Measurements from ENCODE around the gene SIGLEC8.

DNA sequence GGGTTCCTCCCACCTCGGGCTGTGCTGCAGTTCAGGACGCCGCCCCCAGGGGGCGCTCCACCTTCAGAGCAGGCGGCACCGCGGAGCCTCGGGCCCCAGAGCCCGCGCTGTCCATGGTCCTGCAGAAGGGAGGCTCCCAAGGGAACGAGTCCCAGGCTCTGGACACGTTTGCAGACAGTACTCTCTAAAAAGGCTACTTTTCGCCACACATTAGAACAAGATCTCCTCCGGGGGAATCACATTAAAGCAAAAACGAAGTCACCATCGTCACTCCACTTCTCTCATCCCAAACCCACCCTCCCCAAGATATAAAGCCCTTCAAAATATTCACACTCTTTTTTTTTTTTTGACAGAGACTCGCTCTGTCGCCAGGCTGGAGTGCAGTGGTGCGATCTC, 36.2 kb downstream of the SIGLEC8 start:
- TF ChIP-seq CREM (IDR thresholded peaks at IDR 0.05; ENCODE audit: low read depth) (no peak), POLR2A (IDR thresholded peaks at IDR 0.05; ENCODE audit: low read depth, low read length) (no peak), RFX5 (IDR thresholded peaks at IDR 0.05; ENCODE audit: low read depth, low read length) (no peak)
